ENCODE measurements around the gene PPM1H. TPM values are rescaled to one million over a fixed set of nuclear protein-coding genes. Genes with fewer than 3 reads are reported as not detected.

PPM1H gene
- polyA plus RNA-seq, 1 of the 3 experiments (the other 2 are of a cell fraction): 0.13 TPM

DNA sequence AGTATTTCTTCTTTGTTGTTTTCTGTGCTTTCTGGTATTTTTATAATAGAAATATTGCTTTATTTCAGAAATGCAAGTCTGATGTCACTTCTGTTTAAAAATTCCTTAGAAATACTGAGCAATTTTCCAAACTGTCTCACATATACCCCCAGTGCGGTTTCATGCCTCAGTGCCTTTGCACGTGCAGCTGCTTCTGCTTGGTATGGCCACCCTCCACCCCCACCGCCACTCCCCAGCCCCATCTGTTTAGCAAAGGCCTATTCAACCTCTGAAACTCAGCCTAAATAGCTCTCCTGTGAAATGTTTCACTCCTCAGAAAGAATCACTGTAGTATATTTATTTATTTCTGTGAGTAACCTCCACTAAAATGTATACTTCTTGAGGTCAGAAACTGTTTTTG is 52.3 kb downstream of the PPM1H start:
- H3K9ac ChIP-seq: no peak overlapping the region
- no peaks in the 10 kb centered on the region for H3K9me2 ChIP-seq
- no peak for DNase-seq
- ChIA-PET CTCF (interaction anchor here (0.7 to 0.8 kb wide), 2 partner anchors 56 to 70 kb away, joined by 3 to 4 read pairs; no protein-coding TSS in a partner anchor), POLR2A (no interaction called here)
- TF ChIP-seq TCF12 (IDR thresholded peaks at IDR 0.05) (no peak), RCOR1 (IDR thresholded peaks at IDR 0.05; ENCODE audit: low read length) (no peak), EZH2phosphoT487 (IDR thresholded peaks at IDR 0.05; ENCODE audit: borderline replicate concordance, low read depth) (no peak)
- H3F3A ChIP-seq (replicated peaks; ENCODE audit: insufficient read depth): no peaks in the 10 kb centered on the region
- no peak overlapping the region for H2AFZ ChIP-seq (ENCODE audit: low read depth)
- H3K4me1 ChIP-seq (ENCODE audit: control insufficient read depth in 1 of 2, insufficient read depth in 2 of 2, low read depth in 1 of 2, low read length in 1 of 2): no peaks in the 10 kb centered on the region
- 41% methylated on average over 3 of the region's 3 CpGs for WGBS (ENCODE audit: low lambda C conversion rate)
- no peaks in the 10 kb centered on the region for H3K9me3 ChIP-seq
- no peaks in the 10 kb centered on the region for H4K20me1 ChIP-seq (ENCODE audit: insufficient read depth)
- H3K79me2 ChIP-seq (ENCODE audit: insufficient read depth): no peaks in the 10 kb centered on the region
- H3K27me3 ChIP-seq (ENCODE audit: insufficient read depth): no peaks in the 10 kb centered on the region; the same call in 1 of the 2 replicates
- no peak overlapping the region for H3K4me2 ChIP-seq
- H3K27ac ChIP-seq (ENCODE audit: low read depth in 2 of 2, low read length in 1 of 2): no peak overlapping the region
- no peaks in the 10 kb centered on the region for H3K36me3 ChIP-seq (replicated peaks in 1 of 2; ENCODE audit: control insufficient read depth in 1 of 2, insufficient read depth in 2 of 2, low read length in 1 of 2)
- H3K4me3 ChIP-seq (ENCODE audit: low read depth in 2 of 2, low read length in 1 of 2): no peak overlapping the region

GRCh38 chr12:62882140-62882539 is 52.8 kb downstream of the PPM1H start:
- Histone ChIP-seq H3K27me3 (ENCODE audit: insufficient read depth) (no peaks in the 10 kb centered on the region; the same call in 1 of the 2 replicates), H3K4me1 (ENCODE audit: control insufficient read depth in 1 of 2, insufficient read depth in 2 of 2, low read depth in 1 of 2, low read length in 1 of 2) (no peaks in the 10 kb centered on the region), H3K4me3 (ENCODE audit: low read depth in 2 of 2, low read length in 1 of 2) (no peak overlapping the region), H3K27ac (ENCODE audit: low read depth in 2 of 2, low read length in 1 of 2) (no peak overlapping the region), H4K20me1 (ENCODE audit: insufficient read depth) (no peaks in the 10 kb centered on the region), H3K9ac (no peak overlapping the region), H3K9me2 (no peaks in the 10 kb centered on the region), H3F3A (replicated peaks; ENCODE audit: insufficient read depth) (no peaks in the 10 kb centered on the region), H2AFZ (ENCODE audit: low read depth) (no peak overlapping the region), H3K9me3 (no peaks in the 10 kb centered on the region), H3K79me2 (ENCODE audit: insufficient read depth) (no peaks in the 10 kb centered on the region), H3K4me2 (no peak overlapping the region), H3K36me3 (replicated peaks in 1 of 2; ENCODE audit: control insufficient read depth in 1 of 2, insufficient read depth in 2 of 2, low read length in 1 of 2) (no peaks in the 10 kb centered on the region)
- POLR2A ChIA-PET: no interaction called here
- WGBS (ENCODE audit: low lambda C conversion rate): 13% methylated on average over 3 of the region's 3 CpGs
- CTCF ChIA-PET: interaction anchor here (0.8 kb wide), 1 partner anchor 55 kb away, joined by 3 read pairs; no protein-coding TSS in a partner anchor
- DNase-seq: no peak
- TF ChIP-seq FOXJ3 (CRISPR knock-in tag; IDR thresholded peaks at IDR 0.05) (no peak), RFX5 (IDR thresholded peaks at IDR 0.05; ENCODE audit: low read length) (no peak), TCF12 (IDR thresholded peaks at IDR 0.05) (no peak), SIN3A (IDR thresholded peaks at IDR 0.05; ENCODE audit: borderline replicate concordance, low read depth, low read length) (no peak), FOSL2 (IDR thresholded peaks at IDR 0.05; ENCODE audit: borderline replicate concordance, low read depth) (no peak), REST (IDR thresholded peaks at IDR 0.05; ENCODE audit: low read depth, low read length) (no peak), TAF1 (IDR thresholded peaks at IDR 0.05; ENCODE audit: borderline replicate concordance, low read depth, low read length) (no peak), ELF1 (IDR thresholded peaks at IDR 0.05) (no peak), RXRA (IDR thresholded peaks at IDR 0.05; ENCODE audit: borderline replicate concordance, low read depth) (no peak), CHD2 (IDR thresholded peaks at IDR 0.05; ENCODE audit: low read length, partially characterized antibody) (no peak), RCOR1 (IDR thresholded peaks at IDR 0.05; ENCODE audit: low read length) (no peak), USF2 (IDR thresholded peaks at IDR 0.05; ENCODE audit: borderline replicate concordance, low read depth, low read length) (no peak), GABPA (IDR thresholded peaks at IDR 0.05; ENCODE audit: low read depth) (no peak), POLR2AphosphoS5 (IDR thresholded peaks at IDR 0.05; ENCODE audit: low read depth, low read length) (no peak), USF1 (IDR thresholded peaks at IDR 0.05; ENCODE audit: borderline replicate concordance, low read depth) (no peak), YY1 (IDR thresholded peaks at IDR 0.05; ENCODE audit: low read depth) (no peak), EZH2phosphoT487 (IDR thresholded peaks at IDR 0.05; ENCODE audit: borderline replicate concordance, low read depth) (no peak), PBX3 (IDR thresholded peaks at IDR 0.05) (no peak)
